Osteoblast (primary cell): ENCODE measurements around the gene LARP4B. TPM values are rescaled to one million over a fixed set of nuclear protein-coding genes. Genes with fewer than 3 reads are reported as not detected.

Experiments
- DNase-seq: peaks from one replicate; pipeline ENCODE4 v3.0.0; 2011; ENCODE audit warnings: low spot score, mixed read lengths; ENCODE audit not compliant: insufficient read length; ENCODE audit errors: missing footprints
- H2AFZ ChIP-seq: 2 replicates; pipeline ENCODE4 v1.6.0; 2011; ENCODE audit warnings: mild to moderate bottlenecking, low read length
- H3K27ac ChIP-seq: 2 replicates; pipeline ENCODE4 v1.5.1; 2011; ENCODE audit warnings: mild to moderate bottlenecking, low read depth, low read length, moderate library complexity
- H3K27me3 ChIP-seq: 2 replicates; pipeline ENCODE4 v1.6.0; 2012; ENCODE audit warnings: mild to moderate bottlenecking, control low read depth, inconsistent platforms, low read length, moderate library complexity; ENCODE audit not compliant: insufficient read depth
- H3K36me3 ChIP-seq: 2 replicates; pipeline ENCODE4 v1.5.1; 2011; ENCODE audit warnings: mild to moderate bottlenecking, low read length, control low read depth, moderate library complexity; ENCODE audit not compliant: insufficient read depth
- H3K4me1 ChIP-seq: 2 replicates; pipeline ENCODE4 v1.5.1; 2011; ENCODE audit warnings: mild to moderate bottlenecking, low read length, control low read depth, moderate library complexity; ENCODE audit not compliant: insufficient read depth
- H3K4me2 ChIP-seq: 2 replicates; pipeline ENCODE4 v1.6.0; 2011; ENCODE audit warnings: mild to moderate bottlenecking, low read length; ENCODE audit not compliant: insufficient read depth
- H3K4me3 ChIP-seq: fragments of 200-600 bp; sonication (generic); 3 replicates; pipeline ENCODE4 v1.5.1; 2012; ENCODE audit warnings: mild to moderate bottlenecking, low read length, inconsistent platforms; ENCODE audit not compliant: insufficient read depth
- H3K79me2 ChIP-seq: 2 replicates; pipeline ENCODE4 v1.6.0; 2012; ENCODE audit warnings: mild to moderate bottlenecking, low read length, control low read depth, inconsistent platforms; ENCODE audit not compliant: insufficient read depth
- H3K9me3 ChIP-seq: 2 replicates; pipeline ENCODE4 v1.5.1; 2011; ENCODE audit warnings: low read depth, low read length, control low read depth
- H4K20me1 ChIP-seq: 2 replicates; pipeline ENCODE4 v1.6.0; 2012; ENCODE audit warnings: mild to moderate bottlenecking, low read length, control low read depth; ENCODE audit not compliant: insufficient read depth
- CTCF ChIP-seq: IDR thresholded peaks from 2 replicates; pipeline ENCODE4 v1.5.1; 2011; ENCODE audit warnings: mild to moderate bottlenecking, low read depth, low read length, moderate library complexity; ENCODE audit errors: extremely low read depth
- total RNA-seq: library from RNA; depleted of rRNA; stranded (reverse); fragments of >200 nt; gene quantifications from 2 replicates; pipeline ENCODE4 v1.2.3, GENCODE V29; 2012

The LARP4B gene
- total RNA-seq, 1 donor: 46.0 TPM

DNA sequence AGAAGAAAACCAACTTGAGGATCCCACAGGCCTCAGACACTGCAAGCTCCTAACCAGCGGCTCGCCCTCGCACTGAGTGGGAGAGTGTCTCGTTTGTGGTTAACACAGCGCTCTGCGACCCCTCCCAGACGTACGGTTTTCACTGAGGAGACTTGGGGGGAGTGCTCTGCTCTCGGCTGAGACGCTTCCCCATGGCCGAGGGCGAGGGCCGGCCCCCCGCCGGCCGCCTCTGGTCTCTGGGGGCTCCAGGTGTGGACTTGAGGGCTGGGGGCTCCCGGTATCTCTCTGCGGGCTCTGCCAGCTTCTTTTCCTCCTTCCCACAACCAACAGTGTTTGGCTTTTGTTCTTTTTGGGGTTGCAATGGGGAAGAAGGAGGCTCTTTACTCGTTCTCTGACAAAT lies 118.7 kb downstream of the LARP4B start:
- Histone ChIP-seq H2AFZ (no peak overlapping the region), H4K20me1 (peaks cover 11% of the 10 kb centered on the region), H3K27me3 (no peaks in the 10 kb centered on the region), H3K4me2 (no peak overlapping the region), H3K36me3 (peaks cover 82% of the 10 kb centered on the region), H3K9me3 (no peaks in the 10 kb centered on the region), H3K4me1 (no peaks in the 10 kb centered on the region), H3K4me3 (no peak overlapping the region), H3K27ac (peak overlapping the region; percentile 1), H3K79me2 (peaks cover 13% of the 10 kb centered on the region)
- peak; percentile 51 for DNase-seq
- no peak for TF ChIP-seq CTCF

DNA sequence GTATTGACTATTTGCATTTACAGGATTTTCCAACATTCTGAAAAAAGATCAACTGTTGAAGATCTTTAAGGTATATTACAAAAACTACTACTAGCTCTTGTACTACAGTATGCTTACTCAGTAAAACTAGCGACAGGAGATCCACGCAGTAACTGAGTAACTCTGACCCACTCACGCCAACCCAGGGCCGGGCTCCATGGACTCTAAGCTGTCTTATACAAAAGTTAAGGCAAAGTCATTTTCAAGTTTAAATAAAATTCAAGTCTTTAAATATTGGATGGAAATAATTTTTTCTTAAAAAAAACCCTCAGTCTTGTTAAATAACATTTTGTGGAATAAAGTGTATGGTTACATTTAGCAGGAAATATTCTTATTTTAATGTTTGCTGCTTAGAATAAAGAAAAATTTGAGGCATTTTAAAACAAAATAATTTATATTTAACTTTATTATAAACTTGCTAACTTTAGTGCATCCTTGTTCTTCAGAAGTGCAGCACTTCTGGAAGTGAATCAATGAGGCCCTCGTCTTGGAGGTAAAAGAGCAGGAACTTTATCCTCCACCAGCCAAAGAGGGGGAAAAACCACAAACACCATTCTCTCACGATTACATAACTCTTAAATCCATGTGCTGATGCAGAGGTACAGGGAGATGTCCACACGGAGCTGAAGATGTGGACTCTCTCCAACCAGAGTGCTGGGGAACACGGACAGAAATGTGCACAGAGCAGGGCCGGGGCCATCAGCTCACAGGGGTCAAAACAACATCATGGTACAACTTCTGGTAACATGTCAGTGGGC lies 119.9 kb downstream of the LARP4B start:
- DNase-seq: peak; percentile 29
- peaks cover 17% of the 10 kb centered on the region for H4K20me1 ChIP-seq
- H3K27me3 ChIP-seq: no peaks in the 10 kb centered on the region
- no peak overlapping the region for H3K4me3 ChIP-seq
- no peak for TF ChIP-seq CTCF
- H3K79me2 ChIP-seq: peaks cover 13% of the 10 kb centered on the region
- no peak overlapping the region for H3K4me2 ChIP-seq
- no peak overlapping the region for H3K27ac ChIP-seq
- H3K36me3 ChIP-seq: peaks cover 81% of the 10 kb centered on the region
- H3K9me3 ChIP-seq: no peaks in the 10 kb centered on the region
- H2AFZ ChIP-seq: no peak overlapping the region
- H3K4me1 ChIP-seq: no peaks in the 10 kb centered on the region

- TF ChIP-seq CTCF: peak; percentile 38
- Histone ChIP-seq H3K4me2 (no peak overlapping the region), H3K4me1 (no peaks in the 10 kb centered on the region), H3K4me3 (no peak overlapping the region), H2AFZ (no peak overlapping the region), H3K9me3 (no peaks in the 10 kb centered on the region), H3K27me3 (no peaks in the 10 kb centered on the region), H3K36me3 (peaks cover 71% of the 10 kb centered on the region), H3K79me2 (peaks cover 10% of the 10 kb centered on the region), H4K20me1 (peaks cover 20% of the 10 kb centered on the region), H3K27ac (no peak overlapping the region)
- peak; percentile 77 for DNase-seq
These were observed 121.1 kb downstream of the LARP4B start for GRCh38 chr10:810351-810846.

DNA sequence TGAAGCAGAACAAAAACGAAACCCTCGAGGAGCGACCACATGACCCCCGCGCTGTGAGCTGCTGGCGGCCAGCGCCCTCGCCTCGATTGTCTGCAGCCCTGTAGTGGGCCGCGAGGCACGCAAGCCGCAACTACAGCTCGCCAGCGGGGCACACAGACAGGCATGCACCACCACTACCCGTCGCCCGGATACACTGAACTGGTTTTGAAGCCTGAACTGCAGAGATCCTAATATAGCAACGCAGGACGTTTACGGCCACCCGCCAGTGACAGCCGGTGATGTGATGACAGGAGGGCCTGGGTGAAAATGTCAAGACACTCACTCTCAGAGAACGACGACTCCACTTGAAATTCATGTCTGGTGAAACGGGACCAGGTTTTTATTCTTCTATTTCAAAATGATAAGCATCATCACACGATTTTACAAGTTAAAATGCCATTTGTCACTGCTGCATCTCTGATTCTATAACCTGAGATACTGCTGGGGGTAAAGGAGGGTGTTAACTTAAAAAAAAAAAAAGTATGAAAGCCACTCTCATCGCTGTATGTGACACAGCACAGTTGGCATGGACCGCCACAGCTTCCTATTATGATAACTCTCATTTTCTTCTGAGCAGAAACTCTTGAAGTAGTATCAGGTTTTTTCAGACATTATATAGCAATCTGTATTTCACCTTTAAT lies 121.7 kb downstream of the LARP4B start:
- H2AFZ ChIP-seq: no peak overlapping the region
- no peaks in the 10 kb centered on the region for H3K27me3 ChIP-seq
- no peaks in the 10 kb centered on the region for H3K4me1 ChIP-seq
- peak; percentile 84 for DNase-seq
- H3K4me3 ChIP-seq: no peak overlapping the region
- H3K79me2 ChIP-seq: peaks cover 5% of the 10 kb centered on the region
- no peak for TF ChIP-seq CTCF
- no peak overlapping the region for H3K27ac ChIP-seq
- H3K9me3 ChIP-seq: no peaks in the 10 kb centered on the region
- H3K4me2 ChIP-seq: no peak overlapping the region
- peaks cover 65% of the 10 kb centered on the region for H3K36me3 ChIP-seq
- peaks cover 21% of the 10 kb centered on the region for H4K20me1 ChIP-seq
